Lower leg skin (tissue), 4 donors: ENCODE data around the gene TNPO3. TPM values are rescaled to one million over a fixed set of nuclear protein-coding genes. Genes with fewer than 3 reads are reported as not detected.

Experiments
- DNase-seq, 2 donors: peaks; one replicate each; pipeline ENCODE4 v3.0.0-alpha.2; 2019; ENCODE audit warnings: low spot score in 2 of 2
- H3K4me3 ChIP-seq: fragments of 200-600 bp; sonication (generic); 2 replicates; pipeline ENCODE4 v1.5.1; 2017; ENCODE audit warnings: mild to moderate bottlenecking, low read depth; ENCODE audit not compliant: poor library complexity, severe bottlenecking
- POLR2A ChIP-seq, 2 donors: fragments of 450-650 bp; IDR thresholded peaks; one replicate each; pipeline ENCODE4 v1.6.1; 2016 to 2017; ENCODE audit warnings: antibody characterized with exemption in 2 of 2, mild to moderate bottlenecking in 1 of 2, moderate library complexity in 1 of 2
- WGBS, 2 donors: methylation state at CpG; one replicate each; pipeline ENCODE4 v1.1.5; 2018; 5-methylcytosine and 5-hydroxymethylcytosine counted together
- intact Hi-C: fragments of 100-400 bp; cut with DNase I; formaldehyde crosslinking; loops from one replicate; pipeline ENCODE4 v1.15.0; 2023; ENCODE audit warnings: low total_unique reads
- total RNA-seq, 4 donors: library from RNA; depleted of rRNA; stranded (reverse); fragments of >200 nt; gene quantifications; one replicate each; pipeline ENCODE4 v1.1.0, GENCODE V29; 2016
- TF ChIP-seq, protein P1 (sequence below), 3 donors: fragments of 450-650 bp; IDR thresholded peaks; one replicate each; pipeline ENCODE4 v1.5.1; 2016; ENCODE audit warnings: antibody characterized with exemption in 3 of 3, mild to moderate bottlenecking in 3 of 3, moderate library complexity in 2 of 3

Gene TNPO3
- total RNA-seq, 4 donors from 2014 or later, result 26.7 to 36.7 (median 31.0) TPM

DNA sequence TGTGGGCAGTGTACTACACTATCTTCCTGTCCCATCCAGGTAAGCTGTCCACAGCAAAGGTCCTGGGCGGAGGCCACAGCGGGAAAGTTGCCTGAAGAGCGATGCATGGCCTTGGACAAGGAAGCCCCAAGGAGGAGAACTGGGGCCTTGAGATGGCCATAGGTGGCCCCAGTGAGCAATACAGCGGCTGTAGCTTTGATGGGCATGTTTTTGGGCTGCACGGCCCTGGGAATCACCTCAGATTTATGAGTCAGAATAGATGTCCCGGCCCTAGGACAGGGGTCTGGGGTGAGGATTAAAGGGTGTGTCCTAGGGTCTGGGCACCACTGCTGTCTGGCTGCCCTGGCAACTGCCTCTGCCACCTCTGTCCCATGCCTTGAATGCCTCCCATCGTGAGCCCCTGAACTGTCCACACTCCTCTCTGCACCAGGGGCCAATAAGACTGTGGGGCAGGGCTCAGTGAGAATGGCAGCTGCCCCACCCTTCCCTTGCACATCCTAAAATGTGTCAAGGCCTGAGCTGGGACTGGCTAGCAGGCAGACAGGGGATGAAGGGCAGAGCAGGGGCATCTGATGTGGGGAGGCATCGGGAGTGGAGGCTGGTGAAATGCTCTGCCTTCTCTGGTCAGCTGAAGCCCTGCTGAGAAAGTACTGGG is 126.6 kb downstream of the TNPO3 start:
- no peak overlapping the region for H3K4me3 ChIP-seq
- TF ChIP-seq, protein P1, sequence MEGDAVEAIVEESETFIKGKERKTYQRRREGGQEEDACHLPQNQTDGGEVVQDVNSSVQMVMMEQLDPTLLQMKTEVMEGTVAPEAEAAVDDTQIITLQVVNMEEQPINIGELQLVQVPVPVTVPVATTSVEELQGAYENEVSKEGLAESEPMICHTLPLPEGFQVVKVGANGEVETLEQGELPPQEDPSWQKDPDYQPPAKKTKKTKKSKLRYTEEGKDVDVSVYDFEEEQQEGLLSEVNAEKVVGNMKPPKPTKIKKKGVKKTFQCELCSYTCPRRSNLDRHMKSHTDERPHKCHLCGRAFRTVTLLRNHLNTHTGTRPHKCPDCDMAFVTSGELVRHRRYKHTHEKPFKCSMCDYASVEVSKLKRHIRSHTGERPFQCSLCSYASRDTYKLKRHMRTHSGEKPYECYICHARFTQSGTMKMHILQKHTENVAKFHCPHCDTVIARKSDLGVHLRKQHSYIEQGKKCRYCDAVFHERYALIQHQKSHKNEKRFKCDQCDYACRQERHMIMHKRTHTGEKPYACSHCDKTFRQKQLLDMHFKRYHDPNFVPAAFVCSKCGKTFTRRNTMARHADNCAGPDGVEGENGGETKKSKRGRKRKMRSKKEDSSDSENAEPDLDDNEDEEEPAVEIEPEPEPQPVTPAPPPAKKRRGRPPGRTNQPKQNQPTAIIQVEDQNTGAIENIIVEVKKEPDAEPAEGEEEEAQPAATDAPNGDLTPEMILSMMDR (IDR thresholded peaks at IDR 0.05), result no peak
- no peak for TF ChIP-seq POLR2A (IDR thresholded peaks at IDR 0.05)
- no peak for DNase-seq
- intact Hi-C loops, result no loop called here
- WGBS, 2 donors, result 92 to 95% methylated on average over 8 of the region's 8 CpGs

DNA sequence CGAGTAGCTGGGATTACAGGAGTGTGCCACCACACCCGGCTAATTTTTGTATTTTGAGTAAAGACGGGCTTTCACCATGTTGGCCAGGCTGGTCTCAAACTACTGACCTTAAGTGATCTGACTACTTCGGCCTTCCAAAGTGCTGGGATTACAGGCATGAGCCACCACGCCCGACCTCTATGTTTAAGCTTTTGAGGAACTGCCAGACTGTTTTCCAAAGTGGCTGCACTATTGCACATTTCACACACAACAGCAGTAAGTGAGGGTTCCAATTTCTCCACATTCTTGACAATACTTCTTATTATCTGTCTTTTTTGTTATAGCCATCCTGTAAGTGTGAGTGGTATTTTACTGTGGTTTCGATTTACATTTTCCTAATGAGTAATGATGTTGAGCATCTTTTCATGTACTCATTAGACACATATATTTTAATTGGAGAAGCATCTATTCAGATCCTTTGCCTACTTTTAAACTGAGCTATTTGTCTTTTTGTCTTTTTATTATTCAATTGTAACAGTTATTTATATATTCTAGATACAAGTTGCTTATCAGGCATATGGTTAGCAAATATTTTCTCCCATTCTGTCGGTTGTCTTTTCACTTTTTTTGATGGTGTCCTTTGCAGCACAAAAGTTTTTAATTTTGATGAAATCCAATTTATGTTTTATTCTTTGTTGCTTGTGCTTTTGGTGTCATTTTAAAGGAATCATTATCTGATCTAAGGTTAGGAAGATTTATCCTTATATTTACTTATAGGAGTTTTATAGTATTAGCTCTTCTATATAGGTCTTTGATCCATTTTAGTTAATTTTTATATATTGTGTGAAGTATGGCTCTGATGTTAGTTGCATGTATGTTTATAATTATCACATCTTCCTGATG is 130.0 kb downstream of the TNPO3 start:
- intact Hi-C loops, result no loop called here
- no peak overlapping the region for H3K4me3 ChIP-seq
- DNase-seq, result no peak
- TF ChIP-seq, protein P1 (IDR thresholded peaks at IDR 0.05), result no peak
- no peak for TF ChIP-seq POLR2A (IDR thresholded peaks at IDR 0.05)
- WGBS, 2 donors, result 75 to 87% methylated on average over 8 of the region's 8 CpGs

DNA sequence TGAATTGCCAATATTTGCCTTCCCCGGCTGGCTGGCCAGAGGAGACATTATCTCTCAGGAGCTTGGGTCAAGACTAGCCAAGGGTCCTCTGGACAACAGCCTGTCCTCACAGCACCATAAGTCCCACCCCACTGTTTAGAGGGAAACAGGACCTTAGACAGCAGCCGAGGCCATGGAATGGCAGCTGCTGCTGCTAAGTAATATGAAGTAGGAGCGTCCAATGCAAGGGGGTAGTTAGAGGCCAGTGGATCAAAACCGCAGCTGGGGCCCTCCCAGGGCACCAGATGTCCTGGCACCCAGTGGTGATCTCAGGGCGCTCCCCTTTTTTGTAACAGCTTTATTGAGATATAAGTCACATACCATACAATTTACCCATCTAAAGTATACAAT is 131.5 kb downstream of the TNPO3 start:
- intact Hi-C loops, result no loop called here
- TF ChIP-seq, protein P1 (IDR thresholded peaks at IDR 0.05), result no peak
- no peak for TF ChIP-seq POLR2A (IDR thresholded peaks at IDR 0.05)
- DNase-seq, result peak in 1 of 2 donors; percentile 31
- no peak overlapping the region for H3K4me3 ChIP-seq
- WGBS, 2 donors, result 81 to 88% methylated on average over 5 of the region's 5 CpGs

DNA sequence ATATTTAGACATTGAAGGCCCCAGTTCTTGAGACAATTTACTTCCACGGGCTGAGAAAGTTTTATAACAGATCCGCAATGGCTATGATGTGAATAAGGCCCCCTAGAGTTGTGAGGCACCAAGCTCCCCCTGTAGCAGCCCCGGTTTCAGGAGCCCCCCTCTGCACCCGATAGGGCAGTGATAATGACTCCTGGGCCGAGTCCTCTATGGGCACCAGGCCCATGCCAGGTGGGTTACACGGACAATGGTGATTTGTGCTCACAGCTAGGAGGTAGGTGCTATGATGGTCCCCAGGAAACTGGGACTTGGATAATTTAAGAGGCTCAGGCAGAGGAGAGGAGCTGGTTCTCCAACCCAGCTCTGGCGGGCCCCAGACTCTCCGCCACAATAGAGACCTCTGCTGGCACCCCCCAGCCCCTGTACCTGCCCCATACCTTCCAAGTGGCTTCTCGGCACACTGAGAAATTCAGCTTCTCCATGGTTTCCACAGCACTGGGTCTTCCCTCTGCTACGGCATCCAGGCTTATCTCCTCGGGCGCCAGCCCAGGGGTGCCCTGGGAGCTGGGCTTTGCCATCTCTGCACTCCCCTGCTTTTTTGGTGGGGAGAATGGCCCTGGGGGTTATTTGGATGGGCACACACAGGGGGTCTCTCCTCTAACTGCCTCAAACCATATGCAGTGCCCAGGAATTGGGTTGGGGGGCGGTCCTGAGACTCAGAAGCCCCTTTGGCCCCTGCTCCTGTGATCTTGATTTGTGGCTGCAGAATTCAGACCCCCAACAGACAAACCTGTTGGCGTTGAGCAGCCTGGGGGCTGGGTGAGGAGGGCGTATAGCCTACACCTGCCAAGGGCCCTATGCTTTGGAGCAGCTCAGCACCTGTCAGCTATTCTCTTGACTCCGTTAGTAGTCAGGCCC is 132.2 kb downstream of the TNPO3 start:
- 82 to 83% methylated on average over 15 to 16 of the region's 16 CpGs for WGBS, 2 donors
- no peak overlapping the region for H3K4me3 ChIP-seq
- intact Hi-C loops, result no loop called here
- peak in 1 of 2 donors; percentile 70 for DNase-seq
- TF ChIP-seq, protein P1 (IDR thresholded peaks at IDR 0.05), result no peak
- TF ChIP-seq POLR2A (IDR thresholded peaks at IDR 0.05), result no peak

DNA sequence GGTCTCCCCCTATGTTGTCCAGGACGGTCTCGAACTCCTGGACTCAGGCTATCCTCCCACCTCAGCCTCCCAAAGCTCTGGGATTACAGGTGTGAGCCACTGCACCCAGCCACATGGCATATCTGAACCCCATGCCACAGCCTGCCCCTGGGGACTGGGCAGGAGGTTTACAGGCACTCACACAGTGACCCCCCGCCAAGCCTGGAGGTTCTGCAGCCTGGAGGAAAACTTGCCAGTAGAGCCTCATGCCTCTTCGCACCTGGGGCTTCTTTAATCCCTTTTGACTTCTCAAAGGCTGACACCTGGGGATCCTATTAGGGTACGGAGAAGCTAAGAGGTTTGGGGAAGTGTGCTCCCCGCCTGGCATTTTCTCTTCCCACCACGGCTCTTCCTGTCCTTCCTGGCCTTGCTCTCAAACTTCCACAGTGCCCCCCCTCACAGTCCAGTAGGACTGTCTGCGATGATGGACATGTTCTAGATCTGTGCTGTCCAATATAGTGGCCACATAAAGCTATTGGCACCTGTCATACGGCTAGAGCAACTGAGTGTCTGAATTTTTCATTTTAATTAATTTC is 133.0 kb downstream of the TNPO3 start:
- intact Hi-C loops, result no loop called here
- peak in 1 of 2 donors; percentile 72 for DNase-seq
- WGBS, 2 donors, result 72 to 80% methylated on average over 9 of the region's 9 CpGs
- no peak overlapping the region for H3K4me3 ChIP-seq
- TF ChIP-seq POLR2A (IDR thresholded peaks at IDR 0.05), result no peak
- TF ChIP-seq, protein P1 (IDR thresholded peaks at IDR 0.05), result no peak
